Thyroid gland (tissue), 4 donors: ENCODE measurements around the gene TSPYL4.

Source experiments
- POLR2A ChIP-seq, 2 donors: fragments of 450-650 bp; IDR thresholded peaks; one replicate each; pipeline ENCODE4 v1.6.1; 2017; ENCODE audit warnings: antibody characterized with exemption in 2 of 2, mild to moderate bottlenecking in 2 of 2, moderate library complexity in 1 of 2
- TF ChIP-seq, protein P1 (sequence below), 6 experiments: fragments of 200-600 bp in 3 of 6; fragments of 450-650 bp in 3 of 6; sonication (generic) in 3 of 6; IDR thresholded peaks; one replicate each; pipeline ENCODE4 v1.5.1; 2016 to 2019; ENCODE audit warnings: antibody characterized with exemption in 6 of 6, mild to moderate bottlenecking in 2 of 6, inconsistent platforms in 1 of 6, moderate library complexity in 1 of 6

DNA sequence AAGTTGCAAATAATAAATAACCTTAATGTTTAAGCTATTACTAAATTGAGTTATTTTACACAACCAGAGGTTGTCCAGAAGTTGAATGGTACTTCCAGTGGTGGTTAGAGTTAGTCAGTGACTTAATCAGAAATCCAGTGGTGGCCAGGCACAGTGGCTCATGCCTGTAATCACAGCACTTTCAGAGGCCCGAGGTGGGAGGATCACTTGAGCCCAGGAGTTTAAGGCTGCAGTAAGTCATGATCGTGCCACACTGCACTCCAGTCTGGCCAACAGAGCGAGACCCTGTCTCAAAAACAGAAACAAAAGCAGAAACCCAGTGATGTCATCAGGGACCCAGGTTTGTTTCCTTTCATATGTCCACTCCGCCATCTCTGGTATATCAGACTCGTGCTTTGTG is 35.0 kb downstream of the TSPYL4 start:
- TF ChIP-seq, protein P1, sequence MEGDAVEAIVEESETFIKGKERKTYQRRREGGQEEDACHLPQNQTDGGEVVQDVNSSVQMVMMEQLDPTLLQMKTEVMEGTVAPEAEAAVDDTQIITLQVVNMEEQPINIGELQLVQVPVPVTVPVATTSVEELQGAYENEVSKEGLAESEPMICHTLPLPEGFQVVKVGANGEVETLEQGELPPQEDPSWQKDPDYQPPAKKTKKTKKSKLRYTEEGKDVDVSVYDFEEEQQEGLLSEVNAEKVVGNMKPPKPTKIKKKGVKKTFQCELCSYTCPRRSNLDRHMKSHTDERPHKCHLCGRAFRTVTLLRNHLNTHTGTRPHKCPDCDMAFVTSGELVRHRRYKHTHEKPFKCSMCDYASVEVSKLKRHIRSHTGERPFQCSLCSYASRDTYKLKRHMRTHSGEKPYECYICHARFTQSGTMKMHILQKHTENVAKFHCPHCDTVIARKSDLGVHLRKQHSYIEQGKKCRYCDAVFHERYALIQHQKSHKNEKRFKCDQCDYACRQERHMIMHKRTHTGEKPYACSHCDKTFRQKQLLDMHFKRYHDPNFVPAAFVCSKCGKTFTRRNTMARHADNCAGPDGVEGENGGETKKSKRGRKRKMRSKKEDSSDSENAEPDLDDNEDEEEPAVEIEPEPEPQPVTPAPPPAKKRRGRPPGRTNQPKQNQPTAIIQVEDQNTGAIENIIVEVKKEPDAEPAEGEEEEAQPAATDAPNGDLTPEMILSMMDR (IDR thresholded peaks at IDR 0.05): no peak
- no peak for TF ChIP-seq POLR2A (IDR thresholded peaks at IDR 0.05)
